Activated naive CD4-positive, alpha-beta T cell treated with anti-CD3 and anti-CD28 coated beads for 36 hours (primary cell): ENCODE measurements around the gene HOXB13. TPM values are rescaled to one million over a fixed set of nuclear protein-coding genes. Genes with fewer than 3 reads are reported as not detected.

ENCODE experiments used
- CTCF ChIA-PET: fragments of 350-600 bp; sonication (Branson Sonifier 250); formaldehyde crosslinking; loops from one replicate; lab custom pipeline; 2021; ENCODE audit warnings: antibody characterized with exemption; lab: Charles Lee
- DNase-seq: peaks from one replicate; pipeline ENCODE4 v3.0.0-alpha.2; 2020
- H3K27ac Mint-ChIP-seq: one replicate; pipeline ENCODE4 v1.8.0; 2021; ENCODE audit warnings: mild to moderate bottlenecking, mixed read lengths
- H3K27me3 Mint-ChIP-seq: one replicate; pipeline ENCODE4 v1.8.0; 2021; ENCODE audit warnings: low read depth, mixed read lengths
- H3K36me3 Mint-ChIP-seq: one replicate; pipeline ENCODE4 v1.8.0; 2021; ENCODE audit warnings: low read depth, mixed read lengths
- H3K4me1 Mint-ChIP-seq: one replicate; pipeline ENCODE4 v1.8.0; 2021; ENCODE audit warnings: low read depth, mixed read lengths
- H3K4me3 Mint-ChIP-seq: one replicate; pipeline ENCODE4 v1.8.0; 2021; ENCODE audit warnings: mild to moderate bottlenecking, moderate library complexity, mixed read lengths
- H3K9me3 Mint-ChIP-seq: one replicate; pipeline ENCODE4 v1.8.0; 2021; ENCODE audit warnings: mixed read lengths
- intact Hi-C: fragments of 100-400 bp; cut with micrococcal nuclease; formaldehyde crosslinking; loops from one replicate; pipeline ENCODE4 v1.15.1; 2023
- microRNA-seq: library from miRNA; unstranded; fragments of <30 nt; microRNA quantifications from one replicate; pipeline ENCODE4 v1.2.0, GENCODE V29; 2022; ENCODE audit warnings: borderline microRNAs expressed, borderline replicate concordance
- total RNA-seq, 2 experiments: library from RNA; stranded (reverse); gene quantifications; one replicate each; pipeline ENCODE4 v1.2.3, GENCODE V29; 2021

HOXB13 gene
- total RNA-seq, 2 experiments from 2014 or later, result not detected

DNA sequence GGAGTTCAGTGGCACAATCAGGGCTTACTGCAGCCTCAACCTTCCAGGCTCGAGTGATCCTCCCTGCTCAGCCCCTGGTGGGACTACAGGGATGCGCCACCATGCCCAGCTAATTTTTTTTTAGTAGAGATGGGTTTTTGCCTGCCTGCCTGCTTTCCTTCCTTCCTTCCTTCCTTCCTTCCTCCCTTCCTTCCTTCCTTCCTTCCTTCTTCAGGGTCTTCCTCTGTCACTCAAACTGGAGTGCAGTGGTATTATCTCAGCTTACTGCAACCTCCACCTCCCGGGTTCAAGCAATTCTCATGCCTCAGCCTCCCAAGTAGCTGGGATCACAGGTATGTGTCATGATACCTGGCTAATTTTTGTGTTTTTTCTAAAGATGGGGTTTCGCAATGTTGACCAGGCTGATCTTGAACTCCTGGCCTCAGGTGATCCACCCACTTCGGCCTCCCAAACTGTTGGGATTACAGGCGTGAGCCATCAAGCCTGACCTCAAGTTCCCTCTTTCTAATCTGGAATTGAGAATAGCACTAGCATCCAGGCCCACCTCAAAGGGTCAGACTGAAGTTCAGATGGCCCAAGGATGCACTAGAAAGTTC is 51.5 kb downstream of the HOXB13 start:
- no peak for DNase-seq
- Mint-ChIP-seq H3K4me3 (no peak overlapping the region), H3K4me1 (peaks cover 4% of the 10 kb centered on the region), H3K36me3 (no peaks in the 10 kb centered on the region), H3K27me3 (peaks cover 25% of the 10 kb centered on the region), H3K9me3 (no peaks in the 10 kb centered on the region), H3K27ac (no peak overlapping the region)
- CTCF ChIA-PET, result interaction anchor here (0.6 to 4.8 kb wide), 10 partner anchors 8 to 208 kb away, joined by 3 to 46 read pairs (median 3); no protein-coding TSS in a partner anchor
- intact Hi-C loops, result loop anchor here (5.0 kb wide), 1 partner anchor 130 kb away; no protein-coding TSS in a partner anchor

Small RNA genes lying within 50 kb of the gene (microRNA-seq; reads per million reads assigned to microRNA genes)
- gene MIR3185, result not detected

Other genes starting within 250 kb of the HOXB13 start
- gene HOXB1, start 197.7 kb downstream of the HOXB13 start, total RNA-seq, result not detected
- 10 to 100 TPM; 15.6 to 18.2 TPM for gene HOXB2, start 183.6 kb downstream of the HOXB13 start, total RNA-seq
- gene HOXB4, start 150.4 kb downstream of the HOXB13 start, total RNA-seq, result 1 to 10 TPM; 2.3 to 2.5 TPM
- gene HOXB3, start 138.5 kb downstream of the HOXB13 start, total RNA-seq, result 1 to 10 TPM; 2.0 TPM
- not detected for gene HOXB5, start 135.0 kb downstream of the HOXB13 start, total RNA-seq
- not detected for gene HOXB6, start 123.8 kb downstream of the HOXB13 start, total RNA-seq
- gene HOXB7, start 117.7 kb downstream of the HOXB13 start, total RNA-seq, result under 1 TPM in 1 of 2 experiments, not detected in 1; 0.29 TPM
- gene HOXB8, start 113.5 kb downstream of the HOXB13 start, total RNA-seq, result not detected
- gene HOXB9, start 102.4 kb downstream of the HOXB13 start, total RNA-seq, result 1 to 10 TPM; 6.7 to 6.9 TPM
- not detected for gene PRAC1, start 6.2 kb downstream of the HOXB13 start, total RNA-seq
- gene PRAC2, start 5.6 kb downstream of the HOXB13 start, total RNA-seq, result not detected
- gene TTLL6, start 88.5 kb upstream of the HOXB13 start, total RNA-seq, result not detected
- 10 to 100 TPM; 78.2 to 80.3 TPM for gene CALCOCO2, start 102.3 kb upstream of the HOXB13 start, total RNA-seq
- 100 to 1,000 TPM; 144 to 149 TPM for gene ATP5MC1, start 164.0 kb upstream of the HOXB13 start, total RNA-seq
- 10 to 100 TPM; 76.1 to 76.9 TPM for gene UBE2Z, start 179.7 kb upstream of the HOXB13 start, total RNA-seq
- 10 to 100 TPM; 90.3 to 96.3 TPM for gene SNF8, start 216.1 kb upstream of the HOXB13 start, total RNA-seq
- not detected for gene GIP, start 239.8 kb upstream of the HOXB13 start, total RNA-seq